GM19239 (cell line): ENCODE data around the gene PPIE.
"Not testable (repeated sequence)": the region's sequence is repeated elsewhere in the genome, so short reads cannot be mapped to it uniquely, and the experiment has no call there.

Experiments
- DNase-seq: peaks from one replicate; pipeline ENCODE4 v3.0.0; 2011; ENCODE audit warnings: low spot score; ENCODE audit not compliant: insufficient read length
- FAIRE-seq: peaks from 2 replicates; lab custom pipeline; 2011; peaks lifted over from hg19 to GRCh38; lab: Jason Lieb, UNC

Gene PPIE

DNA sequence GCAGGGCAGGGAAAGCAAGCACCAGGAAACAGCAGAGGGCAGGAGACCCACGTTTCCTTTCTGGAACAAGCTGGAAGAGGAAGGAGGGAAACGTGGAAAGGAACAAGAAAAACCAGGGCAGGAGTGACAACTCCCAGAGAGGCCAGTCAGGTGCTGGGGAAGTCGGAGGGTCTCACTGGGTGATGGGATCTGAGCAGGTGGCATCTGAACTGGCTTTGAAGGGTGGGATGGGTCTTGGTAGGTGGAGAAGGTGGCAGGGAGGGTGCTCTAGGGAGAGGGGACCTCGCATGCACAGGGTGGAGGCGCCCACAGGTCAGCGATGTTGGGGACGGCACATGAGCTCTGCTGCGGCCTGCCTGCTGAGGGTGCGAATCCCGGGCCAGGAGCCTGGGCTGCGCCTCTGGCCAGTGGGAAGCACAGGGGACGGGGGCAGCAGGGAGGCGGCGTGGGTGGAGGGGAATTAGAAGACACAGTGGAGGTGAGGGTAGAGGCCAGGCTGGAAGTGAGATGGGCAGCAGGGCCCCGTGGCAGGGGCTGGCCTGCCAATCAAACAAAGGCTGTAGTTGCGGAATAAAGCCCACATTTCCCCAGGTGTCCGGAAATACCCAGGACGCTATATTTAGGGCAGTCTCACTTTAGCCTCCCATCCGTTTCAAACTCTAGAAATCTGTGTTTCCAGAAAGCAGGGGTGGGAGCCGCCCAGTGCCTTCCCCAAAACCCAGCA lies 37.2 kb downstream of the PPIE start:
- not testable (repeated sequence) for DNase-seq
- FAIRE-seq, result peak; percentile 83

DNA sequence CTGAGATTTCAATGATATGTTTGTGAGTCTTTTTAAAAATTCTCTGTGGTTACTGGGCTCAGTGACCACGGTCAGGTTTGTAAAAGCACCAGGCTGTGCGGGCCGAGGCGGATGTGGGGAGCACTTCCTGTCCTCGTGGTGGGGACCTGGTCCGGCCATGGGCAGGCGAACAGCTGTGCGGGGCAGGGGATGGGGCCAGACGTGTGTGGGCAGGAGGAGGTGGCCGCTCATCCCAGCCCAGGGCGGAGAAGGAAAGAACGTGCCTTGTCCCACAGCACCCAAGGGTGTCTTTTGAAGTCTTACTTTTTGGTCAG lies 37.7 kb downstream of the PPIE start:
- no peak for FAIRE-seq

DNA sequence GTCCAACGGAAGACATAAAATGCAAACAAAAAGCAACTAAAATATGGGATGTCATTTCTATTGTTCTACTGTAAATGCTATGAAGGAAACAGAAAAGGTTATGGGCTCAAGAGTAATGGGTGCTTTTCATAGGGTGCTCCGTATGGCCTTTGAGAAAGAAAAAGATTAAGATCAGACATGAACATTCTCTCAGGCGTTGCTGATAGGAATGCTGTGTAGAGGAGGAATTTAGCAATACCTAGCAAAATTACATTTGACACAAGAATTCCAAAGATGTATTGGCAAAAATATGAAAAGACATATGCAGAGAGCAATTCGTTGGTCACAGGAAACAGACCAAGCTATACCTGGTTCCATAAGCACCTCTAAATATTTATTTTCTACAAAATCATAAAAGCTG lies 38.2 kb downstream of the PPIE start:
- FAIRE-seq (no peak), DNase-seq (no peak)

More for the DNA sequence above, 37.7 kb downstream of the PPIE start:
- peak; percentile 24 for DNase-seq

DNA sequence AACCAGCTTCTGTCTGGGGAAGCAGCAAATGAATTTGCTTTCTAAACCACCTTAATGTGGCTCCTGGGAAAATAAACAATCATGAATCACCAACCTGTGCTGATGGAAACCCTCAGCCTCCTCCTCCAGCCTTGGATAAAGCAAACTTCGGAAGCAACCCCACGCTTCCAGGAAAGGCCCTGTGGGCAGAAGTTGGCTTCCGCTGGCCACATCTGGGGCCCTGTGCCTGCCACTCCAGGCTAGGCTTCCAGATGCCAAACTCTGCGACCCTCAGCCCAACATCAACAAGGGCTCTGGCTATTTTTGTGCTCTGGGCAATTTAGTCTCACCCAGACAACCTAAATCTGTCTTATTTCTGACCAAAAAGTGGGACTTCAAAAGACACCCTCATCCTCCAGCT lies 38.6 kb downstream of the PPIE start:
- FAIRE-seq (no peak), DNase-seq (no peak)

DNA sequence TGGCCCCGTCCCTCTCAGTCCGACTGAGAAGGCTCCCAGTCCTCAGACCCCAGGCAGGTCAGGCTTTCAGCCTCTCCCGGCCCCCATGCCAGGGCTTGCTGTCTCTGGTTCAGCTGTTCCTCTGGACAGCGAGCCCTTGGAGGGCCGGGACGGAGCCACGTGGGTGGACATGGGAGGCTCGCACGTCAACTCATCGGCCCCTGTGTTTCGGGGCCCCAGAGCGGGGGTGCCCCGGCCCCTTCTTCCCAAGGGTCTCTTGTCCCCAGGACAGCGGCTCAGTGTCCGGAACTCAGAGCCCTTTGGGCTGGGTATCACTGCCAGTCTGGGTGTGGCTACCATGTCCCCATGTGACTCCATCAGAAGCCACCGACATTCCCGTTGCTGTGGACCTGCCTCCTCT lies 39.2 kb downstream of the PPIE start:
- not testable (repeated sequence) for DNase-seq, FAIRE-seq

DNA sequence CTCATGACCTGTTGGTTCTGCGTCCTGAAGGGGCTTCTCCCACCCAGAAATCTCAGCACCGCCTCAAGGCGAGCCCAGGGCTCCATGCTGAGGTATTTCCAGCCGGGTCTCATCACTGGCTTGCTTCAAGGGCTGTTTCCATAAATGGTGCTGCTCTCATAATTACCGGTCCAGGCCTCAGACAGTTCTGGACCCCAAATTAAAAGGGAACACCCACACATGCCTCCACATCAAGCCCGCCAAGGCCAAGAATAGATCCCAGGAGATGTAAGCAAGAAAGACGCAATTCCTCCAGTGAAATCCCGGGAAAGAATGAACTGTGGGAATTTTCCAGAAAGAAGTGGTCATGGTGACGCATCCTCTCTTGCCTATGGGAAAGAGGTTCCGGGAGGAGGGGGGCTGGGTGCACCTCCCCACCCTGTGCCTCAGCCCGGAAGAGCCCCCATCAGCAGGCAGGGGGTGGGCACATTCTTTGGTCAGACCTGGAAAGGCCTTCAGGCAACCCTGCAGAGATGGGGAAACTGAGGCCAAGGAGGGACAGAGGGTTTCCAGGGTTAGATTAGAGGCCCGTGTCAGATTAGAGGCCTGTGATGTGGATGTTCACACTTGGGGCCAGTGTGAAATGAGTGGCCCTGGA lies 39.9 kb downstream of the PPIE start:
- not testable (repeated sequence) for DNase-seq, FAIRE-seq

DNA sequence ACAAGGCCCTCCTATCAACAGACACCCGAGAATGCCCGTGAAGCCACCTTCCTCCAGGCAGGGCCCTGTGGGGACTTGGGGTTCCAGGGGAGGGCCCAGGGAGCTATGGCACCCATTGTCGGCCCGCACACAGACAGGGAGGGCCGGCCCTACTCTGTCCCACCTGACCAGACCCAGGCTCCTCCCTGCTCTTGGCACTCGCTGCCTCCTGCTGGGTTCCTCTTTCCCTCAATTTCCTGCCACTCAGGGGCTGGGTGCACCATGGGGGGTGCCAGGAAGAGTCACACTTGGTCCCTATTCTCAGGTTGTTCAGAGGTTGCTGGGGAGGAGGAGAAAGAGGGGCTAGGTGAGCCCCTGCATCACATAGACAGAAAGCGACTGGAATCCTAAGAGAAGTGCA lies 40.5 kb downstream of the PPIE start:
- FAIRE-seq, result no peak
- no peak for DNase-seq

DNA sequence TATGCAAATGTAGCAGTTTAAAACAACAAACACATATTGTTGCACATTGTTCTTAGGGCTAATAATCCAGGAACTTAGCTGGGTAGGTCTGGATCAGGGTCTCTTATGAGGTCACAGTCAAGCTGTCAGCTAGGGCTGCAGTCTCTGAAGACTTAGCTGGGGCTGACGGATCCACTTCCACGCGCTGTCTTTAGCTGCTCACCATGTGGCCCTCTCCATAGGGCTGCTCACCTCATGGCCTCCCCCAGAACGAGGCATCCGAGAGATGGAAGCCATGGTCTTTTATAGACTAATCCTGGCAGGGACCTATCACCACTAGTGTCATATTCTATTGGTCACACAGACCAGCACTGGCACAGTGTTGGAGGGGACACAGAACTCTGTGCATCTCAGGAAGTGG lies 41.1 kb downstream of the PPIE start:
- DNase-seq (no peak), FAIRE-seq (no peak)

DNA sequence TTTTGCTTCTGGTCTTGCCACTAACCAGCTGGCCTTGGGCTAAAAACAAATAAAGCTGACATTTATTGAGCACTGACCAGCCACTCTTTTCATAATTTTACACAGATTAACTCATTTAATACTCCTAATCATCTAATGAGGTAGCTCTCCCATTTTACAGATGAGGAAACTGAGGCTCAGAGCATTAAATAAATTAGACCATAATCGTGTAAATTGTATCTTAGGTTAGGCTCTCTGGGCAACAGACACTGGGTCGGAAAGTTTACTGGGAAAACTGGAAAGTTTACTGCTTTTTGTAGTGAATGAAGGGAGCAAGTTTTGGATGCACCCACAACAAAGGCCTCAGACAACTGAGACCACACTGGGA lies 42.6 kb downstream of the PPIE start:
- FAIRE-seq, result no peak
- no peak for DNase-seq

DNA sequence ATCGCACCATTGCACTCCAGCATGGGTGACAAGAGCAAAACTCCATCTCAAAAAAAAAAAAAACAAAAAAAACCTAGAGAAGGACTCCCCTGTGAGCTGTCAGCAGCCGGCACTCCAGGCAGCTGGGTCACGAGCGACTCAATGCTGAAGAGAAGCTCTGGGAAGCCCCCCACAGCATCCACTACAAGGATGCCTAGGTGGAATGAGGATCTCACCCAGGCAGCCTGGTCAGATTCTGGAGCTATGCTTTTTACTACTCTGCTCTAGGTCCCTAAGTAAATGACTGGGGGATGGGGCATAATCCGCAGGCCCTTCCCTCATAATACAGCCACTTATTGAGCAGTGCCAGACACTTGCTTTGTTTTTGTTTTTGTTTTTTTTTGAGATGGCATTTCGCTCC lies 43.4 kb downstream of the PPIE start:
- FAIRE-seq (no peak), DNase-seq (no peak)

DNA sequence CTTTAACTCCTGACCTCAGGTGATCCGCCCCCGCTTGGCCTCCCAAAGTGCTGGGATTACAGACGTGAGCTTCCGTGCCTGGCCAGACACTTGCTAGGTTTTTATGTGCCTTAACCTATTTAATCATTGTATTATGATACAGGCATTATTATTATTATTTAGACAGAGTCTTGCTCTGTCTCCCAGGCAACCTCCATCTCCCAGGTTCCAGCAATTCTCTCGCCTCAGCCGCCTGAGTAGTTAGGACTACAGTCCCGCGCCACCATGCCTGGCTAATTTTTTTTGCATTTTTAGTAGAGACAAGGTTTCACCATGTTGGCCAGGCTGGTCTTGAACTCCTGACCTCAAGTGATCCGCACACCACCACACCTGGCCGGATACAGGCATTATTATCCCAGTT lies 44.0 kb downstream of the PPIE start:
- FAIRE-seq, DNase-seq: not testable (repeated sequence)

DNA sequence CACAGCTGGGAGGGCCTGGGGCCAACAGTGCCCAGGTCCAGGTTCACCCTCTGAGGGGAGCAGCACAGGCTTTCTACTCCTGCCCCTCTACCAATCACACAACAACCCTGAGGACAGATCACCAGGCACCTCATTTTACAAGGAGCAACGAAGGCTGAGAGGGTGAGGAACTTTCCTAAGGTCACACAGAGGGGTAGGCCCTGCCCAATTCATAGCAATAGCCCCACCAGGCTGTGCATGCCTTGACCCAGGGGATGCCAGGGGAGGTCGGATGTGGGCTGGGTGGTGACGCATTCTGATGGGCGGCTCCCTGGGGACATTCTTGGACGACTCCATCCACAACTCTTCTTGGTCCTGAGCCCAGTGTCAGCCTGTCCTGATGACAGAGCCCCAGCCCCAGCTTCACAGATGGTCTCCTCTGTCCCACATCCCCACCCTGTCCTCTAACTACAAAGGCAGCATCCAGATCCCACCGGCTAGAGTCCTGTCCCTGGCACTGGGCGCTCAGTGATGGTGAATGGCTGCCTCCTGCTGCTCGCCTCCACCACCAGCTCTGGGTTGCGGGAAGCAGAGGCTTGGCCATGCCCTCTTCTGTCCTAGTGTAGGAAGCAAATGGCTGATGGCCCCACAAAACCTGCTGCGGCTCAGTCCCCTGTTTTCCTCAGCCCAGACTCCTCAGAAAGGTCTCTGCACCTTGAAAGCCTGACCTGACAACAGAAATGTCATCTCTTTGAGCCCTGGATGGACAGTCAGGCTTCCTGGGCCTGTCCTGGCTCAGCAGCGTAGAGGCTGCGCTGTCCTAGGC lies 47.8 kb downstream of the PPIE start:
- DNase-seq, FAIRE-seq: not testable (repeated sequence)

DNA sequence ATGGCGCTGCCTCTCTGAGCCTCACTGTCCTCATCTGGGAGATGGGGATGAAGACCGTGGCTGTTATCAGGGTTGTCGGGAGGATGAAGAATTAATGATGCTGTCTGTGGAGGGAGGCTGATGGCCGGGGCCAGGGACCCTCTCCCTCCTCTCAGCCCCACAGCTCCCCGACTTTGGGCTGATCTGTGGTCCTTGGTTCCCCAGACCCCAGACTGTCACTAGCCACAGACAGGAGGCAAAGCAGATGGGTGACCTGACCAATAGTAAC lies 48.4 kb downstream of the PPIE start:
- not testable (repeated sequence) for DNase-seq, FAIRE-seq

DNA sequence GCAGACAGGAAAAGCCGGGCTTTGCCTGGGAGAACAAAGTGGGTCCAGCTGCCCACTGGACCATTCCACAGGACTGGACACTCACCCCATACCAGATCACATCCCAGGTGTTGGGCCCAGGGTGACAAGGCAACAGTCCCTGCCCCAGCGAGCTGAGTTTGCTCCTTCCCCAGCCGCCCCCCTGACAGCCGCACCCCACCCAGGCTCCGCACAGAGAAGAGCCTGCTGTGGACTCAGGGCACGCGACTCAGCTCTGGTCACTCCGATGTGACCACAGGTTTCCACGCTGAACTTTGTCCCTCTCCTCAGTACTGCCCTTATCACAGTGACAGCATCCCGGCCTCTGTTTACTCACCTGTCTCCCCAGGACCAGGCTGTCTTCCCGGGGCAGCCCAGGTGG lies 48.8 kb downstream of the PPIE start:
- peak; percentile 40 for FAIRE-seq

DNA sequence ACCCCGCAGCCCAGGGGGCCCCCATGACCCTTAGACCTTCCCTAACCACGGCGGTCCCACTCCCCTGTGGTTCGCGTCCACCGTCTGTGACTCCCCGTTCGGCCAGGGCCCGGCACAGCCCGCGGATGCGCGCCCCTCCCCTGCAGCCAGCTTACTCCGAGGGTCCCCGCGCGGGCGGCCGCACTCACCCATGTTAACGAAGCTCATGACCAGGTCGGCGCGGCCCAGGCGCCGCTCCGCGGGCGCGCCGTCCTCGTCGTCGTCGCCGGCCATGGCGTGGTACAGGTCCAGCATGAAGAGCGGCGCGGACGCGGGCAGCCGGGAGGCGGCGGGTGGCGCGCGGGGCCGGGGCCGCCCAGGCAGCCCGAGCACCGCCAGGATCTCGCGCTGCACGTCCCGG lies 49.3 kb downstream of the PPIE start:
- not testable (repeated sequence) for FAIRE-seq, DNase-seq

More for the DNA sequence above, 48.8 kb downstream of the PPIE start:
- DNase-seq, result no peak

DNA sequence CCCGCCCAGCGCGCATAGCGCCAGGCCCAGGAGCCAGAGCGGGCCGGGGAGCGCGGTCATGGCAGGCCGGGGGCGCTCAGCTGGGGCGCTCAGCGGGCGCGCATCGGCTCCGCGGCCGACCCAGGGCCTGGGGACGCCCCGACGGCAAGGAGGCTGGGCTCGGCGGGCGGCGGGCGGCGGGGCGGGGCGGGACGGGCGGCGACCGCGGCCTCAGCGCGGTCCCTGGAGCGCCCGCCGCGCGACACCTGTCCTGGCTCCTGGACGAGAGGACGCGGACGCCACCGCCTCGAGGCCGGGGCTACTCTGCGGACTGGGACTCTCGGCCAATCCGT lies 49.7 kb downstream of the PPIE start:
- FAIRE-seq (no peak), DNase-seq (peak; percentile 38)

DNA sequence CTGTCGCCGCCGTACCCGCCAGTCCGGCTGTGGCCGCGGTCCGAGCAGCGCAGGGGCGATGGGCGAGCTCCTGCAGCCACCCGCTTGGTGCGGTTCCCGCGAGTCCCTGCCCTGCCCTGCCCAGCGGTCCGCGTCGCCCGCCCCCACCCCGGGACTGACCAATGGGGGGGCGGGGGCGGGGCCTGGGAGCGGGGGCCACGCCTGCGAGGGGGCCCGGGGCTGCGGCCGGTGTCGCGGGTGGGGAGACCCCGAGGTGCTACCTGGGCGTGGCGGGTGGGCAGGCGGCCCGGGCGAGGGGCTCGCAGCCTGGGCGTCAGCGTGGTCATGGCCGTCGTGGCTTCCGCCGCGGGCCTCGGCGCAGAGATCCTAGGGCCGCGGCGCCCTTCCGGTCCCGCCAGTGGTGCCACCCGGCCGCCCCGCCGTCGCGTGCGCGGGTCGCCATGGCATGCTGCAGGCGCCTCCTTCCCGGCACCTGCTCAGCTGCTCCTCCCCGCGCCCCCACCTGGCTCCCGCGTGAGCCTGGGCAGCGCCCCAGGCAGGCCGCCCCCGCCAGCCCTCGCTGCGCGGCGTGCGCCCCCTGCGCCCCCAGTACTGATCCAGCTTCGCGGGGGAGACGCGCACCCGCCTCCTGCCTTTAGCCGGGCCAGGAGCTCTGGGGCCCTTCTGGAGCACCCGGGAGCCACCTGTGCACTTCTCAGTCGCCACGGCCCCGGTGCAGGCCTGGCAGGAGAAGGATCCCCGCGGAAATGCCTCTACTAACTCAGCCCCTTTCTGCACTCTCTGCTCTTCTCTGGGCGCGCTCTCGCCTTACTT lies 50.3 kb downstream of the PPIE start, which contains the start of gene BMP8B:
Gene BMP8B (minus strand): TSS at position 108 of the 813 bp plus-strand sequence. CDS start 380 bp downstream, outside the sequence.
- peak; percentile 68 for FAIRE-seq

DNA sequence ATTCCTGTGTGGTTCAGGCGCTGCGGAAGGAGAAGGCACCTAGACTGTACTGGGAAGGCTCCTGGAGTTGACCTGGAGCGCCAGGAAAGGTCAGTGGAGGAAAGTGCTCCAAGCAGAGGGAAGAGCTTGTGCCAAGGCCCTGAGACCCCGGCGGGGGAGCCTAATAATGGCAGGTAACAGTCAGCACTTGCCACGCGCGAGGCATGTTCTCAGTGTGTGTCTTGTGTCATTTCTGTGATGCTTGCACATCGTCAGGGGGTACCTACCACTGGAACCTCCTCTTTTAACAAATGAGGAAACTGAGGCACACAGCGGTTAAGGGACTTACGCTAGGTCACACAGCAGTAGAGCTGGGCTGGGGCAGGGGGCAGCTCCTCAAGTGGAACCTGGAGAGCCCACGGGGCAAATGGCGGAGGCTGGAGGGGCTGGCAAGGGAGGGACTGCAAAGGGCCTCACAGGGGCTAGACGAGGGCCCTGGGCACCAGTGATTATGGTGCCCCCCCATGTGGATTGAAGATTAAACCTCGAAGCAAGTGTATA lies 51.0 kb downstream of the PPIE start:
- DNase-seq (no peak), FAIRE-seq (no peak)

More for the DNA sequence above, 50.3 kb downstream of the PPIE start, which contains the start of gene BMP8B:
- DNase-seq, result peak; percentile 72

DNA sequence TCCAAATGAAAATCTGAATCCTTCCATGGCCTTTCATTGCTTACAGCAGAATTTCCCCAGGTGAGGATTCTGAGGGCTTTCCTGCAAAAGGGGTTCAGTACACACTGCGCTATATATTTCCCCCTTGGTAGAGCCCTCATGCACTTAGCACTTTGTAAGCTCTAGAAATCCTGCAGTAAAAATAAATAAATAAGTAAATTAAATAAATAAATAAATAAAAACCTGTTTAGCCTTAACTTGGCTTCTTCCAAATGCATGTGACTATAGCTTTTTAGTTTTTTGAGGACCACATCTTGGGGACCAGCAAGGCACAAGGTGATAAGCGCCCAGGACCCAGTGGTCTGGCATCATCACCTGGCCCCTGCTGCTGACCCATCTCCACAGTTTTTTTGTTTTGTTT lies 53.2 kb downstream of the PPIE start:
- FAIRE-seq, result no peak

DNA sequence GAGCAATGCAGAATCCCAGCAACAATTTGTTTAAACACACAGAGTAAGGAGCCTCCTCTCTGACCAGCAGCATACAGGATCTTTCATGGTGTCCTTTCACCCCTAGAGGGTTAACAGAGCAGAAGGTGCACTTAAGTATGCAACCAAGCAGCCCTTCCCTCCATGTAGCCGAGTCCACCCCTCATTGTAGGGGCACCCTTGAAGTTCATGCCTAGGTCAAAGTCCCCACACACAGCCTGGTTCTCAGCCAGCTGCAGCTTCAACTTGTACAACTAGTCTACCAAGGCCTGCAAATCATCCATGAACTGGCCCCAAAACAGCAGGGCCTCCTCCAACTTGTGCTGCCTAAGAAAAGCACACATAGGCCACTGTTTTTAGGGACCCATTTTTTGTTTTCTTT lies 57.0 kb downstream of the PPIE start:
- no peak for FAIRE-seq

More for the DNA sequence above, 53.2 kb downstream of the PPIE start:
- no peak for DNase-seq

More for the DNA sequence above, 57.0 kb downstream of the PPIE start:
- DNase-seq, result no peak
